Inferior parietal cortex (tissue), 1 donor: ENCODE measurements around the gene FUS.

ENCODE experiments used
- DNase-seq: peaks from one replicate; pipeline ENCODE4 v3.0.0-alpha.2; 2016; ENCODE audit errors: extremely low spot score

Gene FUS

DNA sequence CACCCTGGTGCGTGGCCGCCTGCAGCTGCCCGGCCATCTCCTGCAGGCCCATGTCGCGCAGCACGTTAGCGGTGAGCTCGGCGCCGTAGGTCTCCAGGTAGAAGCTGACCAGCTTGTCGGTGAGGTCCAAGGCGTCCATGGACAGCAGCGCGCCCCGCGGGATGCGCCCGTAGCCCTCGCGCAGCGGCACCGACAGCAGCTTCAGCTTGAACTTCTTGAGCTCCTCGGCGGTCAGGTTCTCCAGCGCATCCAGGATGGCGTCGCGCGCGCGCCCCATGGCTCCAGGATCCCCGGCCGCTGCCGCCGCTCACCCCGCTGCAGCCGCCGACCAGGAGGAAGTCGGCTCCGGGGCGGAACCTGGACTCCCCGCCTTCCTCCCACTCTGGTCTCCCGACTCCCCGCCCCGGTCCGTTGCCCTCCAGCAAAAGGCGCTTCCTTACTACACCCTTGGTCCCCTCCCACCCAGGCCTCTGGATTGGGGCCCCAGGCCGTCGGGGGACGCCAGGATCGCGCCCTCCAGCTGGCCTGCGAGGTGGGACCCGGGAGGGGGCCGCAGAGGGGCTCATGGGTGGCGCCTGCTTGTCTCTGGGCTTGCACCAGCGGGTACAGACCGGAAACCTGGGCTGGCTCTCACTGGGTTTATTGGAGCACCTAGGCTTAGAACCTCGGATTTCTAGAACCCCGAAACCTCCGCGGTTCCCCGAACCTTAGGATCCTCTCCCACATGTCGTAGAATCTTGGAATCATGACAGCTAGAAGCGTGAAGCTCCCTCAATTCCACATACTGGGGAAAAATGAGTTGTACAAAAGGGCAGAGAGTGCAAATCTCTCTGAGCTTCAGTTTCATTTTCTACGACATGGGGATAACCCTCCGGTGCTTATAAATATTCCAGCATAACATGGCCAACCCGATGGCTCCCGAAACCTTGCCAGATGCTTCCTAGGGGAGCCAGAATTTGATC lies 22.8 kb downstream of the FUS start, which contains the start of gene PYCARD:
Gene PYCARD (minus strand): TSS at position 347 of the 962 bp plus-strand sequence. CDS start 70 bp downstream, at position 277.
- no peak for DNase-seq

DNA sequence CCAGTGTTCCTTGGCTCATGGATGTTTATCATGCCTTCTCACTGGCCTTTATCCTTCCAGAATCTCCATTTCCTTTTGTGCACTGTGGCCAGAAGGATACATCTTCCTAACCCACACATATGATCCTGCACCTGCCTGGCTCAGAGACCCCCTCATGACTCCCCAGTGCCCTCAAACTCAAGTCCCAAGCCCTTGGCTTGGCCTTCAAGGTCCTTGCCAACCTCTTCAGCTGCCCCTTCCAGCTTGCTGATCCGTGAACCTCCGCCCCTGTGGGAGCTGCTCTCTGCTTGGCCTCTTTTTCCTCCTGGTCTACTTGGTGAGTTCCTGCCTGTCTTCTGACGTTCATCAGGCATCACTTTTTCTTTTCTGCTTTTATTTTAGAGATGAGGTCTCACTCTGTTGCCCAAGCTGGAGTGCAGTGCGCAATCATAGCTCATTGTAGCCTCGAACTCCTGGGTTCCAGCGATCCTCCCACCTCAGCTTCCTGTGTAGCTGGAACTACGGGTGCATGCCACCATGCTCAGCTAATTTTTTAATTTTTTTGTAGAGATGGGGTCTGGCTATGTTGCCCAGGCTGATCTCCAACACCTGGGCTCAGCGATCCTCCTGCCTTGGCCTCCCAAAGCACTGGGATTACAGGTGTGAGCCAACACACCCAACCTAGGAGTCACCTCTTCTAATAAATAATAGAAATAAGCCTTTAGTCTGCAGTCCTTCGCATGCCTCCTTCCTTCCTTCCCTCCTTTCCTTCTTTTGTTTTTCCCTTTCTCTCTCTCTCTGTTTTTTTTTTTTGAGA lies 25.1 kb downstream of the FUS start:
- no peak for DNase-seq

DNA sequence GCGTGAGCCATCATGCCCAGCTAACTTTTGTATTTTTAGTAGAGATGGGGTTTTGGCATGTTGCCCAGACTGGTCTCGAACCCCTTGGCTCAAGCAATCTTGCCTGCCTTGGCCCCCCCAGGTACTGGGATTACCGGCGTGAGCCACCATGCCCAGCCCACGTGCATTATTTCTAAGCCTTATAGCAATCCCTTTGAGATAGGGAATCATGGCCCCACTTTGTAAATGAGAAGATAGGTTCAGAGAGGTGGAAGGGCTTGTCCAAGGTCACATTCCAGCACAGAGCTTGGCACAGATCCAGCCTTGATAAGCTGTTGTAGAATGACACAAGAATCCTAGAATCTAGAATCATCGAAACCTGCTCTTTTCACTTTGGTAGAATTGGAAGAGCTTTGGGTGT lies 26.8 kb downstream of the FUS start:
- DNase-seq: no peak

DNA sequence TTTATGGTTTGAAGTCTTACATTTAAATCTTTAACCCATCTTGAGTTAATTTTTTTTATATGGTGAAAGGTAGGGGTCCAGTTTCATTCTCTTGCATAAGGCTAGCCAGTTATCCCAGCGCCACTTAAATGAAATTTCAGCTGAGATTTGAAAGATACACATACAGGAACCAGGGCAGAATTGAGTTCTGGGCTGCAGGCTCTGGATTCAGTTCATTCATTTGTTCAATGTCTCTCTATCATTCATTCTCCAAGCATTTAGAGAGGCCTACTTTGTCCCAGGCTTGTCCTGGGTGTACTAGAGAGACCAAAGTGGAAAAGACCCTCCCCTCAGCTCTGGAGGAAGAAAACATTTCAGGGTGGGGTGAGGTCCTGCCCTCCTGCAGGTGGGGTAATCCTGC lies 33.4 kb downstream of the FUS start:
- DNase-seq: no peak

DNA sequence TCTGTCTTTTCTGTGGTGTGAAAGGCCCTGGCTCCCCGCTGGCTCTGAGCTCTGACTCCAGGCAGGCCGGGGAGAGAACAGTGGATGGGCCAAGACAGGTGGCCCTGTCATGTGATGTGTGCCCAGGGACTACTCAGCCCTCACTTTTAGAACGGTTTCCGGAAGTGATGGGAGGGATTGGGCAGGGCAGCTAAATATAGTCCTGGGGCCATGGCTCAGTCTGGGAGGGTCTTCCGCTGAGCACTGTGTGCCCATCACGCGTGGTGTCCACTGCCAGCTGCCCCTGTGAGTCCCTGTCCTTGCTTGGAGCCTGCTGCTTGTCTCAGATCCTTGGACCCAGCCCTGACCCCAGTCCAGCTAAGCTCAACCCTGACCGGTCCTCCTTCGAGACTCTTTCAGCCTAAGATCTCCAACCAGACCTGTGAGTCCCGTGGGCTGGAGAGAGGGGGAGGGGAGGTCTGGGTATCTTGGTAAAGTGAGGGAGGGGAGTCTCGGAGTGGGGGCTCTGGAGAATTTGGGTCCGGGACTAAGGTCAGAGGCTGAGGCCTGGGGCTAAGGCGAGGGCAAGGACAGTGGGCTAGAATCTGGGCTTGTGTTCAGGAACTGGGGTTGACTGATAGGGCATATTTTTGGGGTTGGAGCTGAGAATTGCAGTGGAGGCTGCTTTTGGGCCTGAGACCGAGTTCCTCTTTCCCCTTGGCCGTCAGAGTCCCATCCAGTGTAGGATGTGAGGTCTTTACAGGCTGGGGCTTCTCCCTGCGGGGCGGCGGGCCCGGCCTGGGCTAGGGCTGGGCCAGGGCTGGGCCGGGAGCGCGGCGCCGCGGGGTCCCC lies 34.2 kb downstream of the FUS start, which contains the start of gene TRIM72:
Gene TRIM72 (plus strand): TSS at position 243 of the 831 bp plus-strand sequence. CDS start 620 bp downstream, outside the sequence.
- no peak for DNase-seq

DNA sequence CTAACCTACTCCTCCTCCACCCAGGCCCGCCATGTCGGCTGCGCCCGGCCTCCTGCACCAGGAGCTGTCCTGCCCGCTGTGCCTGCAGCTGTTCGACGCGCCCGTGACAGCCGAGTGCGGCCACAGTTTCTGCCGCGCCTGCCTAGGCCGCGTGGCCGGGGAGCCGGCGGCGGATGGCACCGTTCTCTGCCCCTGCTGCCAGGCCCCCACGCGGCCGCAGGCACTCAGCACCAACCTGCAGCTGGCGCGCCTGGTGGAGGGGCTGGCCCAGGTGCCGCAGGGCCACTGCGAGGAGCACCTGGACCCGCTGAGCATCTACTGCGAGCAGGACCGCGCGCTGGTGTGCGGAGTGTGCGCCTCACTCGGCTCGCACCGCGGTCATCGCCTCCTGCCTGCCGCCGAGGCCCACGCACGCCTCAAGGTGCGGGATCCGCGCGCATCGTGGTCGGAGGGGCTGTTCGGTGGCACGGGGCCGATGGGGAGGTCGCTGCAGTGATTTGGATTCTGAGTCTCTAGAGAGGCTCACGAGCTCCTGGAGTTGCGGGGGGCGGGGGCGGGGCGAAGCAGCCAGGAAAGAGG lies 34.9 kb downstream of the FUS start:
- DNase-seq: no peak

DNA sequence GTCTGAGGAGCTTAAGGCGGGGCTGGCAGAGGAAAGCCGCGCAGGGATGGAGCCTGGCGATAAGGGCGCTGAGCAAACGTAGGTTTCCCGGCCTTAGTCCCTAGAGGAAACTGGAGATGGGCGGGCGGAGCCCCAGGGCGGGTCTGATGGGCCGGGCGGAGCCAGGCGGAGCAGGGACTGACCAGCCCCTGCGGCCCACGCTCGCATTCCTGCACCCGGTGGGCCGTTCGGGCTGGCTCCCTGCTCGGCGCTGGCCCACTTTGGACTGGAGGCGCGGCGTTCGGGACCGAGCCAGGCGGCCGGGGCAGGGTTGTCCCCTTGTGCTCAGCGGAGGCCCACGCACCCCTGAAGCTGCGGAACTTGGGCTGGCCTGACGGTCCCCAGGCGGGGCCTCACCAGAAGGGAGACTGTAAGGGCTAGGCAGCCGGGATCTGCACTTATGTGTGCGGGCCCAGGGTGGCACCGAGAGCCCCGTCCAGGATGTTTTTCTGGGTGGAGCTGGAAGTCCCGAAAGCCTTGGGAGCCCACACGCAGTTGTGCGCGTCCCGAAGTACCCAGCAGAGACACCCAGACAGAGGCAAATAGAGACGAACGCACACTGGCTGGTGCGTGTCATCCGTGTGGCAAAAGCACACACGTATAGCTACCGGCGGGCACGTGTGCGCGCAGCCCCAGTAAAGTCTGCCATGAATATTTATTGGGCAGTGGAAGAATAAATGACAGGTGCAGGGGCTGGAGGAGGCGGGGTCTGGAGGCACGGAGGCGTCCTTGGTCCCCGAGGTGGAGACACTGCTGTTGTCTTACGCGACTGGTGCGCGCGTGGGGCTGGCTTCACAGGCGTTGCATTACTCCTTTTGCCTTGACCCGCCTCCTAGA lies 35.6 kb downstream of the FUS start:
- DNase-seq: no peak

DNA sequence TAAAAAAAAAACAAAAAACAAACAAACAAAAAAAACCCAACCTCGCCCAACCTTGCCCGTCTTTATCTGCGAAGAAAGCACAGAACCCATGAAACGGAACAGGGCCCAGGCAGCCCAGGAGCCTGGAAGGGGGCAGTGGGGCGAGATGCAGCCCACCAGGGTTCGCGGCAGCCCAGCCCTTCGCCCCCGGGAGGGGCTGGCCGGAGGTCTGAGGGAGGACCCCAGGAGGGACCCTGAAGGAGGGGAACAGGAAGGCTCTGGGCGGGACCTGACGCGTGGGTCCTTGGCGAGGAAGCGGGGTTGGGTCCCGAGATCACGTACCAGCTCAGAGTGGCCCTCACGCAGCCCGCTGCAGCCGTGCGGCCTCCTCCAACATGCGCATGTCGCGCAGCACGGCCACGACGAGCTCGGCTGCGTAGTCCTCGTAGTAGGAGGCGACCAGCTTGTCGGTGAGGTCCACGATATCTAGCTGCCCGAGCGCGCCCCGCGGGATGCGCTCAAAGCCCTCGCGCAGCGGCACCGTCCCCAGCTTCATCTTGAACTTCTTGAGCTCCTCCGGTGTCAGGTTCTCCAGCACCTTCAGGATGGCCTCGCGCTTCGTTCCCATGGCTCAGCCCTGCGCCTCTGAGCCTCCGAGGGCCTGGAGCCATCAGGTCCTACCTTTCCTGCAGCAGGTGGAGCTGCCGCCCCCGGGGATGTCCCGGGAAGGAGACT lies 36.6 kb downstream of the FUS start, which contains the start of gene PYDC1:
Gene PYDC1 (minus strand): TSS at position 714 of the 714 bp plus-strand sequence. CDS start 107 bp downstream, at position 607.
- DNase-seq: no peak

DNA sequence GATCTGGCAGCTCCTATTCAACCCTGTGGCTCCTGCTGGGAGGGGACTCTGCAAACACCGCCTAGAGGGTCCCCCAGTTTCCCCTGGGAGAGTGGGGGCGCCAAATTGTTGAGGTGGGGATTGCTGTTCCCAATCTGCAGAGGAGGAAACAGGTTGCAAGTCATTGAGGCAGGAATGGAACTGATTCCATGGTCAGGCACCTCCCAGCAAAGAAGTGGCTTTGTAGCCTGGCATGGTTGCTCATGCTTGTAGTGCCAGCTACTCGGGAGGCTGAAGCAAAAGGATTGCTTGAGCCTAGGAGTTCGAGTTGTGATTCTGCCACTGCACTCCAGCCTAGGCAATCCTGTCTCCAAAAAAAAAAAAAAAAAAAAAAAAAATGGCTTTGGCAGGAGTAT lies 37.2 kb downstream of the FUS start:
- no peak for DNase-seq

DNA sequence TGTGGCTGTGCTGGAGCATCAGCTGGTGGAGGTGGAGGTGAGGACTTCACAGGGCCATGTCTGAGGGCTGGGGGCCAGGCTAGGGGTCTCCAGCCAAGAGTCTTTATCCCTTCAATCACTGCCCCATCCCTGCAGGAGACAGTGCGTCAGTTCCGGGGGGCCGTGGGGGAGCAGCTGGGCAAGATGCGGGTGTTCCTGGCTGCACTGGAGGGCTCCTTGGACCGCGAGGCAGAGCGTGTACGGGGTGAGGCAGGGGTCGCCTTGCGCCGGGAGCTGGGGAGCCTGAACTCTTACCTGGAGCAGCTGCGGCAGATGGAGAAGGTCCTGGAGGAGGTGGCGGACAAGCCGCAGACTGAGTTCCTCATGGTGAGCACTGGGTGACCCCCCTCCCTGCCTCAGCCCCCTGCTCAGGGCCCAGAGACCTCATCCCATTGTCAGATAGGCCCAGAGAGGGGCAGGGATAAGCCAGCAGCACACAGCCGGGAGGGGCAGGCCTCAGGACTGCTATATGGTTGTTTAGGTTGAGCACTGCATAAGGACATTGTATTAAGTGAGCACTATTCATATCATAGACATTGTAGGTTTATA lies 39.3 kb downstream of the FUS start:
- no peak for DNase-seq

DNA sequence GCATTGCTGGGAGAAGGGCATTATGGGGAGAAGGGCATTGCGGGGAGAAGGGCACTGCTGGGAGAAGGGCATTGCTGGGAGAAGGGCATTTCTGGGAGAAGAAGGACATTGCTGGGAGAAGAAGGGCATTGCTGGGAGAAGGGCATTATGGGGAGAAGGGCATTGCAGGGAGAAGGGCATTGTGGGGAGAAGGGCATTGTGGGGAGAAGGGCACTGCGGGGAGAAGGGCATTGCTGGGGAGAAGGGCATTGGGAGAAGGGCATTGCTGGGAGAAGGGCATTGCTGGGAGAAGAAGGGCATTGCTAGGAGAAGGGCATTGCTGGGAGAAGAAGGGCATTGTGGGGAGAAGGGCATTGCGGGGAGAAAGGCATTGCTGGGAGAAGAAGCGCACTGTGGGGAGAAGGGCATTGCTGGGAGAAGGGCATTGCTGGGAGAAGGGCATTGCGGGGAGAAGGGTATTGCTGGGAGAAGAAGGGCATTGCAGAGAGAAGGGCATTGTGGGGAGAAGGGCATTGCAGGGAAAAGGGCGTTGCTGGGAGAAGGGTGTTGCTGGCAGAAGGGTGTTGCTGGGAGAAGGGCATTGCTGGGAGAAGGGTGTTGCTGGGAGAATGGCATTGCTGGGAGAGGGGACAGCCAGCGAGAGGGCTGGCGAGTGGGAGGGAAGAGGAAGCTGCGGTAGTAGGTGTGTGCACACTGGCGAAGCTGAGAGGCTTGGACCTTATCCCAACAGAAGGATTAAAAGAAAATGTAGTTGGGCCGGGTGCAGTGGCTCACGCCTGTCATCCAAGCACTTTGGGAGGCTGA lies 41.6 kb downstream of the FUS start:
- DNase-seq: no peak

DNA sequence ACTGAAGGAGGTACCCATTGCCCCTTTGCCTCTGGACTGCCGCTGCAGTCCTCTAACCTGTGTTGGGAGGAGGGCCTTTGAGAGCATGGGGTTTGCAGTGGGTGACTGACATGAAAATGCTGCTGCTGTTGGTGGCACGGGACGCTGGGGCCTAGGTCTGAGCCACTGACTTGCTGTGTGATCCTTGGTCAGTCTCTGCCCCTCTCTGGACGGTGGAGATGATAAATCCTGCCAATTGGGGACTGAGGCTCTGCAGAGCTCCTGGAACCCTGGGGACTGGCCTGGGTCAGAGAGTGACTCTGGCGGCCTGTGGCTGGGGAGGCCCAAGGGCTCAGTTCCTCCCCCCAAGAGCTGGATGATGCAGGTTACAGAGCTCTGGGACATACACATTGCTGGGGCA lies 43.1 kb downstream of the FUS start:
- no peak for DNase-seq

DNA sequence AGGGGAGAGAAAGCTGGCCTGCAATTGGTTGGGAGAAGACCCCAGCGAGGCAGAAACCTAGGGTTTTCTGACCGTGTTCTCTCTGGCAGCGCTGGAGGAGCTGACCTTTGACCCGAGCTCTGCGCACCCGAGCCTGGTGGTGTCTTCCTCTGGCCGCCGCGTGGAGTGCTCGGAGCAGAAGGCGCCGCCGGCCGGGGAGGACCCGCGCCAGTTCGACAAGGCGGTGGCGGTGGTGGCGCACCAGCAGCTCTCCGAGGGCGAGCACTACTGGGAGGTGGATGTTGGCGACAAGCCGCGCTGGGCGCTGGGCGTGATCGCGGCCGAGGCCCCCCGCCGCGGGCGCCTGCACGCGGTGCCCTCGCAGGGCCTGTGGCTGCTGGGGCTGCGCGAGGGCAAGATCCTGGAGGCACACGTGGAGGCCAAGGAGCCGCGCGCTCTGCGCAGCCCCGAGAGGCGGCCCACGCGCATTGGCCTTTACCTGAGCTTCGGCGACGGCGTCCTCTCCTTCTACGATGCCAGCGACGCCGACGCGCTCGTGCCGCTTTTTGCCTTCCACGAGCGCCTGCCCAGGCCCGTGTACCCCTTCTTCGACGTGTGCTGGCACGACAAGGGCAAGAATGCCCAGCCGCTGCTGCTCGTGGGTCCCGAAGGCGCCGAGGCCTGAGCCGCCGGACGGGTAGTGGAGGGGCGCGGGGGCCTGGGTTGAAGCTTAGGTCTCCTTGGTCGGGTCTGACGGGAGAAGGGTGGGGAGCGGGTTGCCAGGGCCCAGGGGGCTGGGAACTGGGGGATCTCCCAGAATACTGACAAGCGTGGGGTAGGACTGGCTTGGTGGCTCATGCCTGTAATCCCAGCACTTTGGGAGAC lies 44.4 kb downstream of the FUS start:
- DNase-seq: no peak

DNA sequence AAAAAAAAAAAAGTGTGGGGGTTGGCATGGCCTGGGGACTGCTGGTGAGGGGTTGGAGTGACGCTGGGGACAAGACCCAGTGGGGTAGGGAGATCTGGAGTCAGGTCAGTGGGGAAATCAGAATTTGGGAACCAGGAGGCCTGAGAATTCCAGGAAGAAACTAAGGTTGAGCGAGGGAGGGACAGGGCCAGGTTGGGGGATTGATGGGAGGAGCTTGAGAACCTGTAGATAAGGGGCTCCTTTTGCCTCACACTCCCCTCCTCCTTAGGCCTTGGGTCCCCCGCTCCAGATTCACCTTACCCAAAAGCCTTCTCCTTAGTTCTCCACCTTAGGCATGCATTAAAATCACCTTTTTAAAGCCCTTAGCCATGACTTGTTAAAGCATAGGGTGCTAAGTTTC lies 45.3 kb downstream of the FUS start:
- no peak for DNase-seq

DNA sequence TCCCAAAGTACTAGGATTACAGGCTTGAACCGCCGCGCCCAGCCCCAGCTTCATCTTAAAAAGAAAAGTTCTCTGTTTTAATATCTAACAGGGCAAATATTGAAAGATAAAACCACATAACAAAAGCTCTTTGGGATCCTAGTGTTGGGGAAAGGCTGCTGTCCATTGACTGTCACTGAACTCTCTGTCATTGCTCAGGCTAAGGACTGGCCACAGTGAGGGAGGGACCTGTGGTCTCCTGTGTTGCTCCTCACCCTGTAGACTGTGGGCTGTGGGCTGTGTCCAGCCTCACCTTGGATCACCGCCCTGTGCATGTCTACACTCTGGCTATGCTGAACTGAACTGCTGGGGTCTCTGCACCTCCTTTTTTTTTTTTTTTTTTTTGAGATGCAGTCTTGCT lies 48.3 kb downstream of the FUS start:
- no peak for DNase-seq

DNA sequence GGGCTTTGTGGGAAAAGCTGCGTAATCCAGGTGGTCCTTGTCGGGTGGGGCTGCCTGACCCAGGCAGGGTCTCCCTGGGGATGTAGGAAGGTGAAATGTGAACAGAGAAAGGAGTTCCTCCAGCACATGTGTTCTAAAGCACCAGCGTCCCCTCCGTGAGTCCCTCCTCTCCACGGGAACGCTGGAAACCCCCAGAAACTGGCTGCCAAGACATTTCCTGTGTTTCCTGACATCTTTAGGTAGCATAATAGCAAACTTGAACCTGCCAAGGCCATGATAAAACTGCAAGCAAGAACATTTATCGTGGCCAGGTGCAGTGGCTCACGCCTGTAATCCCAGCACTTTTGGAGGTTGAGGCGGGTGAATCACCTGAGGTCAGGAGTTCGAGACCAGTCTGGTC lies 49.6 kb downstream of the FUS start:
- no peak for DNase-seq

DNA sequence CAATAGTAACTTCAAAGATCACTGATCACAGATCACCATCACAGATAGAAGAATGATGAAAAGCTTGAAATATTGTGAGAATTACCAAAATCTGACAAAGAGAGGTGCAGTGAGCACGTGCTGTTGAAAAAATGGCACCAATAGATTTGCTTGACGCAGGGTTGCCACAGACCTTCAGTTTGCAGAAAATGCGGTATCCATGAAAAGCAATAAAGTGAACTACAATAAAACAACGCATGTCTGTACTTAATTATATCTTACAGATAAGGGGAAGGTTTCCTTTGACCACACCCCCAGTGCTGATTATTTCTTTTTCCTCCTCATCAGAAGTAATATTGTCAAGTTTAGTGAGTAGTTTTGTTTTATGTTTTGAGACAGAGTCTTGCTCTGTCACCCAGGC lies 58.1 kb downstream of the FUS start:
- no peak for DNase-seq
